ENCODE data around the gene COASY.
A peak's percentile ranks its signal among the peaks of the same experiment; 100 is the strongest.

Gene COASY

GRCh38 chr17:42566883-42567573, 5.1 kb downstream of the COASY start, which contains the start of gene MLX:
Gene MLX (plus strand): TSS chr17:42567100. CDS start chr17:42567125, 25 bp downstream.
- Histone ChIP-seq H3K36me3 (replicated peaks; ENCODE audit: insufficient read depth, low read length) (peaks cover 3% of the 10 kb centered on the region; the same call in 1 of the 2 replicates), H3K27me3 (replicated peaks; ENCODE audit: insufficient read depth, low read length) (no peaks in the 10 kb centered on the region), H3K9me2 (replicated peaks; ENCODE audit: insufficient read depth, low read length) (no peaks in the 10 kb centered on the region), H3K4me2 (ENCODE audit: low read depth, low read length) (peak within 1 kb of the TSS; percentile 94), H3F3A (ENCODE audit: insufficient read depth, low read length) (peaks cover 13% of the 10 kb centered on the region; the same call in 1 of the 2 replicates), H3K9me3 (replicated peaks; ENCODE audit: insufficient read depth, low read length) (no peaks in the 10 kb centered on the region), H3K9ac (ENCODE audit: low read length) (peak within 1 kb of the TSS; percentile 80), H3K4me1 (ENCODE audit: low read length) (peaks cover 17% of the 10 kb centered on the region), H4K20me1 (ENCODE audit: insufficient read depth, low read length) (no peaks in the 10 kb centered on the region), H3K79me2 (ENCODE audit: low read length) (peaks cover 74% of the 10 kb centered on the region), H2AFZ (ENCODE audit: low read length) (peak within 1 kb of the TSS; percentile 69), H3K4me3 (ENCODE audit: low read length) (peak within 1 kb of the TSS; percentile 97), H3K27ac (ENCODE audit: low read length) (peak within 1 kb of the TSS; percentile 50; the same call in 1 of the 2 replicates)
- no peak for TF ChIP-seq EZH2phosphoT487 (IDR thresholded peaks at IDR 0.05; ENCODE audit: low read length)
- TF ChIP-seq CTCF (IDR thresholded peaks at IDR 0.05; ENCODE audit: low read length), result no peak
- no peak for TF ChIP-seq EZH2 (optimal IDR thresholded peaks at IDR 0.05; ENCODE audit: low read depth, low read length)
- DNase-seq, result peak; percentile 93

- Histone ChIP-seq H3K36me3 (replicated peaks; ENCODE audit: insufficient read depth, low read length) (peaks cover 6% of the 10 kb centered on the region; the same call in 1 of the 2 replicates), H3K9me2 (replicated peaks; ENCODE audit: insufficient read depth, low read length) (no peaks in the 10 kb centered on the region), H3K4me1 (ENCODE audit: low read length) (peaks cover 12% of the 10 kb centered on the region), H3K9me3 (replicated peaks; ENCODE audit: insufficient read depth, low read length) (no peaks in the 10 kb centered on the region), H3K9ac (ENCODE audit: low read length) (no peak overlapping the region), H2AFZ (ENCODE audit: low read length) (no peak overlapping the region), H4K20me1 (ENCODE audit: insufficient read depth, low read length) (no peaks in the 10 kb centered on the region), H3K79me2 (ENCODE audit: low read length) (peaks cover 72% of the 10 kb centered on the region), H3K27ac (ENCODE audit: low read length) (no peak overlapping the region), H3K27me3 (replicated peaks; ENCODE audit: insufficient read depth, low read length) (no peaks in the 10 kb centered on the region), H3K4me2 (ENCODE audit: low read depth, low read length) (no peak overlapping the region; the same call in 1 of the 2 replicates), H3K4me3 (ENCODE audit: low read length) (no peak overlapping the region), H3F3A (ENCODE audit: insufficient read depth, low read length) (peaks cover 14% of the 10 kb centered on the region; the same call in 1 of the 2 replicates)
- DNase-seq, result no peak
- TF ChIP-seq EZH2phosphoT487 (IDR thresholded peaks at IDR 0.05; ENCODE audit: low read length) (no peak), EZH2 (optimal IDR thresholded peaks at IDR 0.05; ENCODE audit: low read depth, low read length) (no peak), CTCF (IDR thresholded peaks at IDR 0.05; ENCODE audit: low read length) (no peak)
Observed at GRCh38 chr17:42568341-42569111, 6.6 kb downstream of the COASY start.

- H2AFZ ChIP-seq (ENCODE audit: low read length), result no peak overlapping the region
- no peaks in the 10 kb centered on the region for H3K27me3 ChIP-seq (replicated peaks; ENCODE audit: insufficient read depth, low read length)
- peaks cover 6% of the 10 kb centered on the region; the same call in 1 of the 2 replicates for H3K36me3 ChIP-seq (replicated peaks; ENCODE audit: insufficient read depth, low read length)
- H3K4me3 ChIP-seq (ENCODE audit: low read length), result no peak overlapping the region
- H3K27ac ChIP-seq (ENCODE audit: low read length), result no peak overlapping the region
- peaks cover 14% of the 10 kb centered on the region; the same call in 1 of the 2 replicates for H3F3A ChIP-seq (ENCODE audit: insufficient read depth, low read length)
- no peak for TF ChIP-seq CTCF (IDR thresholded peaks at IDR 0.05; ENCODE audit: low read length)
- TF ChIP-seq EZH2 (optimal IDR thresholded peaks at IDR 0.05; ENCODE audit: low read depth, low read length), result no peak
- no peak for TF ChIP-seq EZH2phosphoT487 (IDR thresholded peaks at IDR 0.05; ENCODE audit: low read length)
- H4K20me1 ChIP-seq (ENCODE audit: insufficient read depth, low read length), result no peaks in the 10 kb centered on the region
- no peaks in the 10 kb centered on the region for H3K9me2 ChIP-seq (replicated peaks; ENCODE audit: insufficient read depth, low read length)
- DNase-seq, result no peak
- H3K79me2 ChIP-seq (ENCODE audit: low read length), result peaks cover 87% of the 10 kb centered on the region
- peaks cover 11% of the 10 kb centered on the region for H3K4me1 ChIP-seq (ENCODE audit: low read length)
- no peak overlapping the region for H3K4me2 ChIP-seq (ENCODE audit: low read depth, low read length)
- H3K9ac ChIP-seq (ENCODE audit: low read length), result no peak overlapping the region
- H3K9me3 ChIP-seq (replicated peaks; ENCODE audit: insufficient read depth, low read length), result no peaks in the 10 kb centered on the region
Observed at GRCh38 chr17:42571435-42572225, 9.7 kb downstream of the COASY start.
